Activated T-helper 1 cell treated with anti-CD3 and anti-CD28 coated beads, Interleukin-2, amount 50 U/mL, for 16 hours (primary cell): ENCODE data around the gene RNF223.
"Not testable (repeated sequence)": the region's sequence is repeated elsewhere in the genome, so short reads cannot be mapped to it uniquely, and the experiment has no call there.

Experiments
- DNase-seq, 2 donors: peaks; one replicate each; pipeline ENCODE4 v3.0.0-alpha.2; 2020; ENCODE audit warnings: low read depth in 1 of 2, low spot score in 1 of 2

Gene RNF223

GRCh38 chr1:1074631-1075147 lies 583 bp upstream of the RNF223 start:
- DNase-seq = no peak

GRCh38 chr1:1072849-1073742 lies 1.0 kb downstream of the RNF223 start:
- DNase-seq = no peak

- no peak for DNase-seq
Observed at GRCh38 chr1:1072299-1072848, 1.7 kb downstream of the RNF223 start.

- no peak for DNase-seq
Observed at GRCh38 chr1:1071486-1072298, 2.4 kb downstream of the RNF223 start.

- DNase-seq = no peak
Observed at GRCh38 chr1:1069711-1070676, 4.1 kb downstream of the RNF223 start.

DNA sequence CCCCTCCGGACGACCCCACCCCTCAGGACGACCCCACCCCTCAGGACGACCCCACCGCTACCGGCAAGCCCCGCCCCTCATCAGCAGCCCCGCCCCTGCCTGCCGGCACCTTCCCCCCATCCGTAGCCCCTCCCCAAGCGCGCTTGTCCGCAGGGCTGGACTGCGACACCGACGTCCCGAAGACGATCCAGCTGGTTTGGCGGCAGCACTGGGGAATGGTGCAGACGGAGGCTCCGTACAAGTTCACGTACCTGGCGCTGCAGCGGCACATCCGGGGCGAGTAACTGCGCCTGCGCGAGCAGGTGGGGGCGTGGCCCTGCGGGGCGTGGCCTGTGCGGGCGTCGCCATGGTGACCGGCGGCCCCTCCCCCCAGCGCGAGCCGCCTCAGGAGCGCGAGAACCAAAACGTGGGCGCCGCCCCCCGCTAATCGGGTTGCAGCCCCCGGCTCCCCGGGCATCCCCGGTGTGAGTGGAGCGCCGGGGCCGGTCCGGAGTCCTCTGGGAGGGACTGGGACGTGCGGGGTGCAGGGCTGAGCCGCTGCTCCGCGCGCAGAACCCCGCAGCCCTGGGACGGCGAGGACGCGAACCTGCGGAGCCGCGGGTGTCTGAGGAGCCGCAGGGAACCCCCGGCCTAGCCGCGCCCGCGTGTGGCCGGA lies 4.9 kb downstream of the RNF223 start:
- DNase-seq = peak; percentile 86 to 87

DNA sequence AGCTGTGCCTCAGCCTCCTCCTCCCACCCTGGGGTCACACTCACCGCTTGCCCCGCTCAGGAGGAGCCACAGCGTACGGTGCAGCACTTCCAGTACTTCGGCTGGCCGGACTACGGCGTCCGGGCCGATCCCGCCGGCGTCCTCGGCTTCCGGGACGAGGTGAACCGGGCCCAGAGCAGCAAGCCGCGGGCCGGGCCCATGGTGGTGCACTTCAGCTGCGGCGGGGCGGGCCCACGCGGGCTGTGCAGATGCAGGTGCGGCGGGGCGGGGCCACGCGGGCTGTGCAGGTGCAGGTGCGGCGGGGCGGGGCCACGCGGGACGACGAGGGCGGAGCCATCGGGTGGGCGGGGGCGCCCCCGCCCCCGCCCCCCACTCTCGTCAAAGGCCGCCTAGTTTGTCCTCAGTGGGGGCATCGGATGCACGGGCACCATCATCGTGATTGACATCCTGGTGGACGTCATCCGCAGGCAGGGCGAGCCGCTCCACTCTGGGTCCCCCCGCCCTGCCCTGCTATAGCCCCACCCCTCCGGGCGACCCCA lies 5.5 kb downstream of the RNF223 start:
- DNase-seq = peak; percentile 22 to 35

DNA sequence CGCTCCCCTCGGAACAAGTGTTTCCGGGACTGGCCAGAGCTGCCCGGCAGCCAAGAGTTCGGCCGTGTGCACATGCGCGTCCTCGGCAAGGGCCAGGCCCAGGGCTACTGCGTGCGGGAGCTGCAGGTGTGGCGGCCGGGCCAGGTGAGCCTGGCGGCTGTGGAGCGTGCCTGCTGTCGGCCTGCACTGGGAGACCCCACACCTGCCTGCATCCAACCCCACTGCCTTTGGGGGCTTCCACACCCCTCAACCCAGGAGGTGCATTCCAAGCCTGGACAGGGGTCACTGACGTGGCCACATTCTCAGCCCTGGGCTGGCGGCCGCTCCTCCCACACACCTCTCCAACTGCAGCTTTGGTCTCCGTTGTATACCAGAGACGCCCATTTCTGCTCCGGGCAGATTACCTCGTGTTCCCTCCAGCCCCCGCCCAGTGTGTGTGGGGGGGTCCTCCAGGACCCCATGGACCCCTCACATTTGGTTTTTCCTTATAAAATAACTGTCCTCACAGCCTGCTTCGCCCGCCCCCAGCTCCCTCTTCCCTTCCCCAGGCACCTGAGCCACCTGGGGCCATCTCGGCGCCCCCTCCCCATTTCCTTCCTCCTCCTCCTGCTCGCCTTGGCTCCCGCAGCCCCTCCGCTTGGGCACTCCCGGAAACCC lies 6.1 kb downstream of the RNF223 start:
- DNase-seq = no peak

DNA sequence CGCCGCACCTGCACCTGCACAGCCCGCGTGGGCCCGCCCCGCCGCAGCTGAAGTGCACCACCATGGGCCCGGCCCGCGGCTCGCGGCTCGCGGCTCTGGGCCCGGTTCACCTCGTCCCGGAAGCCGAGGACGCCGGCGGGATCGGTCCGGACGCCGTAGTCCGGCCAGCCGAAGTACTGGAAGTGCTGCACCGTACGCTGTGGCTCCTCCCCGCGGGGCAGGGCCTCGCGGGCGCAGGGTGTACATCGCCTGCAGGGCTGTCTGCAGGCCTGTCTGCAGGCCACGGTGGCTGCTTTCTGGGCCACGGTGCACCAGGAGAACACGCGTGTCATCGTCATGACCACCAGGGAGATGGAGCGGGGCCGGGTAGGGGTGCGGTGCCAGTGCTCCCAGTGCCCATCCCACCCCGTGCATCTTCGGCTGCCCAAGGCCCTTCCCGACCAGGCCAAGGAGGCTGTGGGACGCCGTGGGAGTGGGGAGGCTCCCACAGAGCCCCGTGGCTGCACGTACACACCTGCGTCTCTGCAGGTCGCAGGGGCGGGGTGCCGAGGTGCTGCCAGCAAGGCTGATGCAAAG lies 6.7 kb downstream of the RNF223 start:
- DNase-seq = no peak

- no peak for DNase-seq
Observed at GRCh38 chr1:1066403-1067283, 7.5 kb downstream of the RNF223 start.

- not testable (repeated sequence) for DNase-seq
Observed at GRCh38 chr1:1065940-1066304, 8.2 kb downstream of the RNF223 start.

DNA sequence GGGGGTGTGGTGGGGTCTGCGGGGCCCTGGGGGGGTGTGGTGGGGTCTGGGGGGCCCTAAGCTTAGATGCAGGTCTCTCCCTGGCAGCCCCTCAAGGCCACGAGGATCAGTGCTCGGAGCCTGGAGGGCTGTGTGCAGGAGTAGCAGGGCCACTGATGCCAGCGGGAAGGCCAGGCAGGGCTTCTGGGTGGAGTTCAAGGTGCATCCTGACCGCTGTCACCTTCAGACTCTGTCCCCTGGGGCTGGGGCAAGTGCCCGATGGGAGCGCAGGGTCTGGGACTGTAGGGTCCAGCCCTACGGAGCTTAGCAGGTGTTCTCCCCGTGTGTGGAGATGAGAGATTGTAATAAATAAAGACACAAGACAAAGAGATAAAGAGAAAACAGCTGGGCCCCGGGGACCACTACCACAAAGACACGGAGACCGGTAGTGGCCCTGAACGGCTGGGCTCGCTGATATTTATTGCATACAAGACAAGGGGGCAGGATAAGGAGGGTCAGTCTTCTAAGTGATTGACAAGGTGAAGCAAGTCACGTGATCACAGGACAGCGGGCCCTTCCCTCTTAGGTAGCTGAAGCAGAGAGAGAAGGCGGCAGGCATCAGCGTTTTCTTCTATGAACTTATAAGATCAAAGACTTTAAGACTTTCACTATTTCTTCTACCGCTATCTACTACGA lies 8.7 kb downstream of the RNF223 start:
- no peak for DNase-seq

GRCh38 chr1:1063945-1064831 lies 9.9 kb downstream of the RNF223 start:
- DNase-seq = peak; percentile 40 to 82

- no peak for DNase-seq
Observed at GRCh38 chr1:1063261-1063944, 10.7 kb downstream of the RNF223 start.

GRCh38 chr1:1062348-1063163 lies 11.6 kb downstream of the RNF223 start:
- no peak for DNase-seq
